NCI-H146 (cell line): ENCODE data around the gene ZSCAN10.
A peak's percentile ranks its signal among the peaks of the same experiment; 100 is the strongest.

ENCODE experiments used
- DNase-seq: peaks from one replicate; lab custom pipeline; 2025; lab: John Stamatoyannopoulos, UW

ZSCAN10 gene

GRCh38 chr16:3134338-3135125 lies 35.4 kb upstream of the ZSCAN10 start, which contains the start of gene ZNF213:
TSS of gene ZNF213 (plus strand) at chr16:3135029. CDS start at chr16:3137281, 2,252 bp downstream.
- DNase-seq = peak; percentile 99

- DNase-seq = no peak
These were observed 34.8 kb upstream of the ZSCAN10 start for GRCh38 chr16:3133844-3134243.

GRCh38 chr16:3131755-3132377 lies 32.8 kb upstream of the ZSCAN10 start:
- DNase-seq = peak; percentile 57

DNA sequence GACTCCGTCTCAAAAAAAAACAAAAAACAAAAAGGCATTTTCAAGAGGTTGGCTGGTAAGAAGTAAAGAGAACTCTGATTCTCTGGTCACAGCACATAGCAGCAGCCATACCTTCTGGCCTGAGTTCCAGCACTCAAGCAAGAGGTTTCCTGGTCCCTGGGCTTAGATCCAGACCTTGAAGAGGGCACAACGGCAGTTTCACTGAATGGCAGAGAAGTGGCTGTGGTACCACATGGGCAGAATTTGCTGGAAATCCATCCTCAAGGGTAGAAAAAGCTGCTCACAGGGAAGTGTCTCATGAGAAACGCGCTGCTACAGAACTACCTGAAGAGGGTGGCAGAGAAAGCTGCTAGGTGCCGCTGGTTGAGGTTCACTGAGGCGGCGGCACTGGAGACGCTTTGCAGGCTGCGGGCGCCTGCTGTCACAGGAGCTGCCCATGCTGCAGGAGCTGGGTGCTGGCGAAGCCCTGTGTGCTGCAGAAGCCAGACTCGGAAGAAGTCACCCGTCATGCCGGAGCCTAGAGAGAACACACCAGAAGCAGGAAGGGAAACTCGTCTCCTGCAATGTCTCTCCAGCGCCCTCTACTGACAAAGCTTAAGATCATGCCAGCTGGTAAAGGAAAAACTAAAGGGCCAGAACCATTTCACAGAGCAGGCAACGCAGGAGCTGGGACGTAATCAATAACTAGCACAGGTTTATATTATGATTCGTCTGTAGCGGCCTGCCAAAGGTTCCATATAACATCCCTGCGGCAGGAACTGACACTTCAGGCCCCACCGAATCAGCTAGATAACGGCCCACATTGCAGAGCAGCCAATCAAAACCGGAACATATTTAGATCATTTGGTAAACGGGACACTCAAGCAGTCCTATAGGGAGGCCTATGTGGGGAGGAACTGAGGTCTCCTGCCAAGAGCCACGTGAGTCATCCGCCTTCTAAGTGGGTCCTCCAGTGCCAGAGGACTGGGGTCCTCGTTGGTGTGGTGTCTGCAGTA lies 30.3 kb upstream of the ZSCAN10 start:
- DNase-seq = peak; percentile 84

- DNase-seq = peak; percentile 96
These were observed 28.7 kb upstream of the ZSCAN10 start for GRCh38 chr16:3127745-3128144.

DNA sequence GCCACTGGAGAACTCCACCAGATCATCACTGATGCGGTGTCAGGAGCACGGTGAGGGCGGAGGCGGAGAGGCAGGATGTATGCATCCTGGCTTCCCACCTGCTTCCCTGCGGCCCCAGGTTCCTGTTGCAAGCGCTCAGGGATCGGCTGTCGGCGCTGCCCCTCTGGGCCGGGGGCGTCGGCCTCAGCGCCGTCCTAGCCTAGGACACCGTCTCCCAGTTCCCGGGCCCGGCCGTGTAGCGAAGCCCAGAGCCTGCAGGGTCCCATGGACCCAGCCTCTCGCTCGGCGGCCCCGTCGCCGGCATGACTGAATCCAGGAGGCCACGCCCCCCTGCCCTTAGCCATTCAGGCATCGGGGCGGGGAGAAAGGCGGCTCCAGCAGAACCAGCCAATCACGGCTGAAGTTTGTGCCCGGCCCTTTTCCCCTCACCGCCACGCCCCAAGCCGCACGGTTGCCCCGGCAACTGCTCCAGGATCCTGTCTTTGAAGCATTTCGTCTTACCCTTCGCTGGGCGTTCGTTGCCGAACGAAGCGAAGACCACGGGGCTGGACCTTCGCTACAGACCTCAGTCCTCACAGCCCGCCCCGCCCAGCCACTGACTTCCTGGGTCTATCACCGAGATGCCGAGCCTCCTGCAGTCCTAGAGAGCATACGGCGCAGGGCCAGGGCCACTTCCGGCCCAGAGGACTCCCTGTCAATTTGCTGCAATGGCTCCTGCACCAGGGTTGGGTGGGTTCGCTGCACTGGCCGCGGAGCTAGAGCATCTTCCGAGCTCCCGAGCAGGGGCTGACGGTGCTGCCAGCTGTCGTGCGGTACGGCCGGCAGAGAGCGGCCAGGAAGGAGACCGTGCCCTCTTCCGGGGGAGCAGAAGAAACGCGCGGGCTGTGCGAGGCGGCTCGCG lies 25.1 kb upstream of the ZSCAN10 start:
- DNase-seq = peak; percentile 99

DNA sequence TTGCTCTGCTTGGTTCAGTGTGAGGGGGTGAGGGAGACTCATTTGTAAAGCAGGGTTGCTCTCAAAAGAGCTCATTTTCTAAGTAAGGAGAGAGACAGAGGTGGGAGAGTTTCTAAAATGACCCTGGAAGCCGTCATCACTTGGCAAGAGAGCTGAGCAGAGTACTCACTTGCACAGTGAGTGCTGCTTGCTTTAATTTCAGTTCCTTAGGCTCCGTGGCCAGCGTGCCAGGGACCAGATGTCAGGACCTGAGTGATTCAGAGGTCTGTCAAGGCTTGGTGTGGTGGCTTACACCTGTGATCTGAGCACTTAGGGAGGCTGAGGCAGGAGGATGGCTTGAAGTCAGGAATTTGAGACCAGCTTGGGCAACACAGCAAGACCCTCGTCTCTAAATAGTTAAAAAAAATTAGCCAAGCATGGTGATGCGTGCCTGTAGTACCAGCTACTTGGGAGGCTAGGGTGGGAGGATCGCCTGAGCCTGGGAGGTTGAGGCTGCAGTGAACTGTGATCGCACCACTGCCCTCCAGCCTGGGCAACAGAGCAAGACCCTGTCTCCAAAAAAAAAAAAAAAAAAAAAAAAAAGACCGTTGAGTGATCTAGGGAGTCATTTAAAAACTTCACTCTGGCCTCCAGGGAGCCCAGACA lies 24.0 kb upstream of the ZSCAN10 start:
- no peak for DNase-seq

DNA sequence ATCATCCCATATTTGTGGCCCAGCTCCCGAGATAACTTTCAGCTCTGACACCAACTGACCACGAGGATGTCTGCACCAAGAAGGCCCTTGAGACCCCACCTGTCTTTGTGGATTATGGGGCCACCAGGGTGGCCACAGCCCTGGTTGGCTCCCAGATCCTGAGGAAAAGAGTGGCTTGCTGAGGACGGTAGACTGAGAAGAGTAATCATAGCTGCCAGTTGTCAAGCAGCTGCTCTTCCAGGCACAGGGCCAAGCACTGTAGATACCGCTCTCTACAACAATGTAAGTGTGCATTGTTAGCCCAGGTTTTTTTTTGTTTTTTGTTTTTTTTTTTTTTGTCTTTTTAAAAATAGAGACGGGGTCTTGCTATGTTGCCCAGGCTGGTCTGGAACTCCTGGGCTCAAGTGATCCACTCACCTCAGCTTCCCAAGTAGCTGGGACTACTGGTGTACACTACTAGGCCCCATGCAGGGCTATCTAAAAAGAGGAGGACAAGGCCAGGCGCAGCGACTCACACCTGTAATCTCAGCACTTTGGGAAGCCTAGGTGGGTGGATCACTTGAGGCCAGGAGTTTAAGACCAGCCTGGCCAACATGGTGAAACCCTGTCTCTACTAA lies 22.9 kb upstream of the ZSCAN10 start:
- DNase-seq = no peak

DNA sequence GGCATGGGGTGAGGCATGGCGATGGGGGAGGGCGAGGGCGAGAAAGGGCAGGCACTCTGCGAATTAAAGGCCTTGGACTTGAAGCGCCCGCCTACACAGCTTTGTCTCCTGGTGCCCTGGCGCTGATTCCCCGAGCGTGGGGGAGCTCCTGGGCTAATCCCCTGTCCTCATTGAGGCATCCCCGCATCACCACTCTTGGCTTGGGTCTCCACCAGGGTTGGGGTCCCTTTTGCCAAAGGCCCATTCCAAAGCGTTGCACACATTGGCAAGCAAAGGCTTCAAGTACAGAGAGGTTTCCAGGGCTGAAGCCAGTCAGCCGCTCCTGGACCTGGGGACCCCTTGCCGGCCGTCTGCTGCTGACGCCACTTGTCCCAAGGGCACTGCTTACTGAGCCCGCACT lies 21.3 kb upstream of the ZSCAN10 start:
- no peak for DNase-seq

GRCh38 chr16:3119701-3120408 lies 20.8 kb upstream of the ZSCAN10 start:
- no peak for DNase-seq

GRCh38 chr16:3119286-3119685 lies 20.2 kb upstream of the ZSCAN10 start:
- no peak for DNase-seq

DNA sequence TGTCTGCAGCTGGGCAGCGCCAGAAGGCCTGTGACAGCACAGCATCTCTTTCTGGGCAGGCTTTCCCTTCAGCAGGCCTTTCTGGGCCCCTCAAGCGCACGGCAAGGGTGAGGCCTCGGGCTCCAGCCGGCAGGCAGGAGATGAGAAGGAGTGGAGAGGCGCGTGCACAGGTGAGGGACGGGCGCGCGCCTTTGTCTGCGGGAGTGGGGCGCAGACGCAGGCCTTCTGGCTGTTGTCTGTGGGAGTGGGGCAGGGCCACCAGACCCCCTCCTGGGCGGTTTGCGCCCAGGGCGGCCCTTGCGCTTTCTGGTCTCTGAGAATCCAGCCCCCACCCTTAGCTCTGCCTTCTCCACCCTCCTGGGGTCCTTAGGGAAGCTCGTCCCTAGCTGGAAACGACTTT lies 19.8 kb upstream of the ZSCAN10 start:
- DNase-seq = no peak

DNA sequence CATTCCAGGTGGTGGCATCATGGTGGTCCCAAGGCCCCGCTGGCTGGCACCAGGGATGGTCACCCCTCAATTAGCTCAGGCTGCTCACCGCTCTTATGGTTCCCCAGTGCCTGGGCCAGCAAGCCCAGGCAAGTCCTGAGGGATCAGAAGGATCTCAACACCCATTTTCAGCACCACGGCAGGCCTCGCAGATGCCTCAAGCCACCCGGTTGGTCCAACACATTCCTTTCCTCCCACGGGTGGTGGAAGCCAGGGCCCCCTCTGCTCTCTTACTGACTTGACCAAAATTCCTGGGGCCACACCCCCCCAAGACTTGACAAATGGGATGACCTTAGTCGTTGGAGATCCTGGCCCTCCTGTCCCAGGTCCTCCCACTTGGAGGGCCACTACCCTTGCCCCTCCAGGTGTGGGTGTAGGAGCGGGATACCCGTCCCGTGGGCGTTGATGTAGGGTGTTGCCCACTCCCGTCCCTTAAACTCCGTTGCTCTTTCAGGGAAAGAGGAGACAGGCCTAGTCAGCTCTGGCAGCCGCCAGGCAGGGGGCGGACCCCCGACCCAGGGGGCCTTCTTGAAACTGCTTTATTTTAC lies 19.2 kb upstream of the ZSCAN10 start:
- DNase-seq = no peak

DNA sequence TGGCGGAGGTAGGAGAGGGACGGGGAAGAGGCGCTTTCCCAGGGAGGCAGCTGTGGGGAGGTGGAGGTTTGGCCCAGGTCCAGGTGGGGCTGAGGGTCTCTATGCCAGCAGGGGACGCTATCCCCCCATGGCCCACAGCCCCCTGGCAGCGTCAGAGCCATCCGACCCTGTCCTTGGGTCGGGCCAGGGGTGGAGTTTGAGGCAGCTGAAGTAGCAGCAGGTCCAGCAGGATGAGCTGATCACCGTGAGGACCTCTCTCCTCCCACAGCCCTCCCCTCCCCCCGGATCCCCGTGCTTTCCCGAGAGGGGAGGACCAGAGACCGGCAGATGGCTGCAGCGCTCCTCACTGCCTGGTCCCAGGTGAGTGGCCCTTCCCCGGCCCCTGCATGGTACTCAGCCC lies 16.5 kb upstream of the ZSCAN10 start:
- DNase-seq = no peak

DNA sequence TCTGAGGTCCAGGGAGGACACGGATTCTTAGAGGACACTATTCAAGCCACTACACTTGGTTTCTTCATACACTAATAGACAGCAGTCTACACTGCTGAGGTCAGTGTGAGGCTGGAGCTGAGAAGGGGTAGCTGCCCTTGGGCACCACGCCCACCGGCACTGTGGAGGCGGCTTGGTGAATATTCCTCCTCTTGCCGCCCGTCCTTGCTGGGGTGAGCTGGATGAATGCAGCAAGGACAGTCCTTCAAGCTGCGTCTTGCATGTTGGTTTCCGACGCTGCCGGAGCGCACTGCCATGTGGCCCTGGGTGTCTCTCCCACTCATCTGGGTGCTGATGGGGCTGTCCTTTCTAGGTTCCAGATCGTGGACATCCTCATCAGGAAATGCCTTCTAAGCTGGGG lies 15.9 kb upstream of the ZSCAN10 start:
- DNase-seq = no peak

GRCh38 chr16:3113765-3114479 lies 14.8 kb upstream of the ZSCAN10 start:
- no peak for DNase-seq

DNA sequence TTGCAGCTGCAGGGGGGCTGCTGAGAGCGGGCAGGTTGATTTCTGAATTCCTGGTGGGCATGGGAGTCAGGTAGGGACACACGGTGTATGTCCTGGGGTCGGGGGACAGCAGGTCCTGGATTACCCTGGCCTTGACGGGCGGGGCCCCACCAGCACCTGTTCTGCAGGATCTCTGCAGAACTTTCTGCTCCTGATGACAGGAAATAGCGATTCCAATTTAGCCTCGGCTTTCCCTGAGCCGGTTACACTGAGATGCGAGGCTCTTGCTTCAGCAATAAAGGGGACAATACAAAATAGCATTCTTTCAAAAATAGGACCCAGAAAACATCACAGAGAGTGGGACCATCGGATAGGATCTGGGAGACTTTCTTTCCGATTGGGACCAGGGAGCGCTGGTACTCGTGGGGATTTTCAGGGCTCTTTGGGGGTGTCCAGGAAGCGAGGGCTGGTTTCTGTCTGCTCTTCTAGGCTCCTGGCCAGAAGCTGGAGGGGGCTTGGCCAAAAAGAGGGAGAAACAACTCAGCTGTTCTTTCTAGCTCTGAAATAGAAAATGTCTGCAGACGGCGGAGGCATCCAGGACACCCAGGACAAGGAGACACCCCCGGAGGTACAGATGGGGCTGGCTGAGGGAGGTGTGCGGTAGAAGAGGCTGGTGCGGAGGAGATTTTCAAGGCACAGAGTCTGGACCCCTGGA lies 13.9 kb upstream of the ZSCAN10 start:
- DNase-seq = peak; percentile 56
